SIG-M5 treated with dmso at 0.1 percent for 504 hours (cell line): Measurements from ENCODE around the gene SUMO4.

Experiments used
- DNase-seq: peaks from one replicate; lab custom pipeline; 2025; ENCODE audit not compliant: unreplicated experiment; lab: John Stamatoyannopoulos, UW

The SUMO4 gene

DNA sequence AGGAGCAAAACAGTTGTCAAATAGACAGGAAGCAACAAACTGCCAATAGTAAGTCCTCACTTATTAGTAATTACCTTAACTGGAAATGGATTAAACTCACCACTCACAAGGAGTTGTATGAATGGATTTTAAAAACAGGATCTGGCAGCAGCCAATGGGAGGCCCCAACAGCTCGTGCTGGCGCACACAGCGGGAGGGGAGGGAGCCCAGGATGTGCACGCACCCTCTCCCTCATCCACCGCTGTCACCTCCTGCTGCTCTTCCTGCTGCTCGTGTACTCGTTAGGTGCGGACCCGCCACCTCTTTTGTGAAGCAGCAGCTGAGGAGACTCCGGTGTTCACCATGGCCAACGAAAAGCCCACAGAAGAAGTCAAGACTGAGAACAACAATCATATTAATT, at the start of gene SUMO4:
SUMO4 (plus strand) TSS at position 213 of the 400 bp plus-strand sequence; CDS start at position 343, 130 bp downstream.
- no peak for DNase-seq

DNA sequence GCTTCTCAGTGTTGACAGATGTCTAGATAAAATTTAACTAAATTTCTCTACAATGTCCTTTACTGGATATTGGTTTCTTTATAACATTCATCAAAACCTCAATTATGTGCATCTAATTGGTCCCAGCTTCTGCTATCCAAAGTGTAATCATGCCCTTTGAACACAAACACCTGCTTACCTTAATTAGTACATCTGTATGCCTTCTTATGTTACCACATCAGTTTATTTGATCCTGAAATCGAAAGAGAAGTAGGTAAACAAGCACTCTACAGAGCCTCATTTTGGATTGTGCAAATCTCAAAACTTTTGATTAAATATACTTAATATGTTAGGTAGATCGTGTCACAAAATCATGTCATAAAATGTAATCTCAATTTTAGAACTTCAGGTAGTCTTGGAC, 46.1 kb upstream of the SUMO4 start:
- DNase-seq = no peak

DNA sequence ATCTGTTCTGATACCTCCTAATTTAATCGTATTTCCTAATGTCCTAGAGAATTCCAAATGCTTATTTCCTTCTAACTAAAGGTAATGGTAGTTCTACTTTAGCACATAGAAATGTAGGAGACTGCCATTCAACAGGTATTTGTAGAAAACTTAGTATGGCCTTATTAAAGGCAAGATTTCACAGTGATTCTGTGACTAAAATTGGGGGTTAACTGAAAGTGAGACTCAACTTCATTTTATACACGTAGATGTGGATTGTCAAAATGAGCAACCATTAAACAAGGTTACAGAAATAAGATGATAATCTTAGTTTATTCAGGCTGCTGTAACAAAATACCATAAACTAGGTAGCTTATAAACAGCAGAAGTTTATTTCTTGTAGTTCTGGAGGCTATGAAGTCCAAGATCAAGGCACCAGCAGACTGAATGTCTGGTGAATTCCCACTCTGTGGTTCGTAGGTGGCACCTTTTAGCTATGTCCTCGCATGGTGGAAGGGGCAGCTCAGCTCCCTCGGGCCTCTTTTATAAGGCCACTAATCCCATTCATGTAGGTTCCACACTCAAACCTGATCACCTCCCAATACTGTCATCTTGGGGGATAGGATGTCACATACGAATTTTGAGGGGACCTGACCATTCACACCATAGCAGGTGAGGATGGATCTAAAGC, 43.8 kb upstream of the SUMO4 start:
- DNase-seq = no peak

GRCh38 chr6:149357726-149358538, 42.1 kb upstream of the SUMO4 start:
- DNase-seq = no peak

DNA sequence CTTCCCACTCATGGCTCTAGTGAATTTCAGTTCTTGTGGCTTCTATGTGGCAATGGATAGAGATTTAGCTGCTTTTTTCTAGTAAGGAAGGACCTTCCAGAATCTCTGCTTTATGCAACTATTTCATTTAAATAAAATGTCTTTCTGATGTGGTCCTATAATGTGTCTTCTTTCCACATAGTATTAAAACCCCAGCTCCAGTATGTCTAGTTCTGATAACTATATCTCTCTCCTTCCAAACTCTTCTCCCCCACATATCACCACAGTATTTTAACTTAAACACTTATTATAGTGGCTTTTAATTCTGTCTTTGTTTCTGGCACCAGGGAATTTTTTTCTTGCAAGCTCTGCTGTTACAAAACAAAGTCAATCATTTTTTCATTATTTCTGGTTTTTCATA, 40.6 kb upstream of the SUMO4 start:
- DNase-seq = no peak

DNA sequence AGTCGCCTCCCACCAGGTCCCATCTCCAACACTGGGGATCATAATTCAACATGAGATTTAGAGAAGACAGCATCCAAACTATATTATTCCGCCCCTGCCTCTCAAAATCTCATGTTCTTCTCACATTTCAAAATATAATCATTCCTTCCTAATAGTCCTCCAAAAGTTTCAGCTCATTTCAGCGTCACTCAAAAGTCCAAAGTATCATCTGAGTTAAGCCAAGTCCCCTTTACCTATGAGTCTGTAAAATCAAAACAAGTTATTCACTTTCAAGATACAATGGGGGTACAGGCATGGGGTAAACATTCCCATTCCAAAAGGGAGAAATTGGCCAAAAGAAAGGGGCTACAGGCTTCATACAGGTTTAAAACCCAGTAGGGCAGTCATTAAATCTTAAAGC, 39.5 kb upstream of the SUMO4 start:
- no peak for DNase-seq

DNA sequence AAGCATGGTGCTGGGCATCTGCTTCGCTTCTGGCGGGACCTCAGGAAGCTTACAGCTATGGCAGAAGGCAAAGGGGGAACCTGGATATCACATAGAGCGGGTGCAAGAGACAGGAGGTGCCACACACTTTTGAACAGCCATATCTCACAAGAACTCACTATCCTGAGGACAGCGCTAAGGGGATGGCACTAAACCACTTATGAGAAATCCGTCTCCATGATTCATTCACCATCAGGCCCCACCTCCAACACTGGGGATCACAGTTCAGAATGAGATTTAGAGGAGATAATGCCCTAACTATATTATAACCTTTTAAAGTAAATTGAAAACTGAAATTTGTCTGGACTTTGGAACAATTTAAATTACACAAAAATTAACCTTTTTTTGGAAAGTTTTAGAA, 37.8 kb upstream of the SUMO4 start:
- no peak for DNase-seq

- no peak for DNase-seq
Measured at GRCh38 chr6:149363154-149363553, 36.9 kb upstream of the SUMO4 start.

GRCh38 chr6:149364557-149364956, 35.5 kb upstream of the SUMO4 start:
- DNase-seq = no peak

DNA sequence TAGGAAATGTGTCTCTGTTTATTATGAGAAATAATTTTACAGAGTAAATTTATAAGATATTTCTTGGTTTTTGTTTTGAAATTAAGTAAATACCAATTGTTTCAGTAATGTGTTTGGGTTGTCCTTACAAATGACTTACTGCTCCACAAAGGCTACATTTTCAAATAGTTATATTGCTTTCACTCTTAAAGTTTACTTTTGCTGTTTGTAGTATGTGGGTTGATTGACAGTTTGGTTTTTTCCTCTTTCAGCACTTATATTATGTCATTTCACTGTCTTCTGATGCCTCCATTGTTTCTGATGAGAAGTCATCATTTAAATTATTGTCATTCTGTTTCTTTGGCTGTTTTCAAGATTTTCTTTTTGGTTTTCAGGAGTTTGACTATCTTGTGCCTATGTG, 34.9 kb upstream of the SUMO4 start:
- no peak for DNase-seq

GRCh38 chr6:149366267-149366921, 33.7 kb upstream of the SUMO4 start:
- DNase-seq = no peak

DNA sequence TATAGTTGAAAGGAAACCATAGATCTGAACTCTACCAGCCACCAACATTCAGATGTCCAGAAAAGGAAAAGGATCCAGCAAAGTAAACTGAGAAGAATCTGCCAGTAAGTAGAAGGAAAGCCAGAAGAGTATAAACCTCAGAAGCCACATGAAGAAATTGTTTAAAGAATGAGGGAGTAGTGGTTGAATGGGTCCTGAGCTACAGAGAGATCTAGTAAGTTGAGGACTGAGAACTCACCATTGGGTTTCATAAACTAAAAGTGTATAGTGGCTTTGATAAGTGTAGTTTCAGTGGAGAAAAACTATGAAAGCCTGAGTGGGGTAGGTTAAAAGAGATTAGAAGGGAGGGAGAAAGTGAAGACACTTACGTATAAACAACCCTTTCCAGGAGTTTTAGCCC, 32.0 kb upstream of the SUMO4 start:
- no peak for DNase-seq

GRCh38 chr6:149371154-149371553, 28.9 kb upstream of the SUMO4 start:
- DNase-seq = no peak

DNA sequence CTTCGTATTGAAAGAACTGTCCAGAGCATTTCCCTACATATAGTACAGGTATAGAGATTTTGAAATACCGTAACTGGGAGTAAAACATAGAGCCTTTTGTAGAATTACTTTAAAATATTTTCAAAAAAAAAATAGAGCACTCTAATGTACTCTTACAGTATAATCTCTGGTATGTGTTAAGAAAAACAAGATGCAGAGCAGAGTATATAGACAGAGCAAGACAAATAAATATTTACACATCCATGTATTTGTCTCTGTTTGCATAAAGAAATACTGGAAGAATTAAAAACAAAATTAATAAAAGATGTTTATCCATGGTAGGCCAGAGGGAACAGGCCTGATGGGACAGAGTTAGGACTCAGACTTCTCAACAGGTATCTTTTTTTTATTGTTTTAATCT, 28.0 kb upstream of the SUMO4 start:
- DNase-seq = no peak

GRCh38 chr6:149373511-149373910, 26.6 kb upstream of the SUMO4 start:
- no peak for DNase-seq

DNA sequence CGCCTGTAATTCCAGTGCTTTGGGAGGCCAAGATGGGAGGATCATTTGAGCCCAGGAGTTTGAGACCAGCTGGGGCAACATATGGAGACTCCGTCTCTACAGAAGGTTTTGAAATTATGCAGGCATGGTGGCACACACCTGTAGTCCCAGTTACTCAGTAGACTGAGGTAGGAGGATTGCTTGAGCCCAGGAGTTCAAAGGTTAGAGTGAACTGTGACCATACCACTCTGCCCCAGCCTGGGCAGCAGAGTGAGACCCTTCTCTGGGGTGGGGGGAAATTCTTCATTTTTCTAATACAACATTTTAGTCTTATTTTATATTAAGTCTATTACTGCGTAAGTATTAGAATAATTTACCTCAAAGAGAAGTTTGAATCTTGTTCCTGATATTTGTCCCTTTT, 20.1 kb upstream of the SUMO4 start:
- no peak for DNase-seq

GRCh38 chr6:149380523-149380922, 19.5 kb upstream of the SUMO4 start:
- no peak for DNase-seq

GRCh38 chr6:149383371-149383770, 16.7 kb upstream of the SUMO4 start:
- no peak for DNase-seq

GRCh38 chr6:149384464-149384863, 15.6 kb upstream of the SUMO4 start:
- DNase-seq = no peak

GRCh38 chr6:149385998-149386646, 13.9 kb upstream of the SUMO4 start:
- DNase-seq = no peak

DNA sequence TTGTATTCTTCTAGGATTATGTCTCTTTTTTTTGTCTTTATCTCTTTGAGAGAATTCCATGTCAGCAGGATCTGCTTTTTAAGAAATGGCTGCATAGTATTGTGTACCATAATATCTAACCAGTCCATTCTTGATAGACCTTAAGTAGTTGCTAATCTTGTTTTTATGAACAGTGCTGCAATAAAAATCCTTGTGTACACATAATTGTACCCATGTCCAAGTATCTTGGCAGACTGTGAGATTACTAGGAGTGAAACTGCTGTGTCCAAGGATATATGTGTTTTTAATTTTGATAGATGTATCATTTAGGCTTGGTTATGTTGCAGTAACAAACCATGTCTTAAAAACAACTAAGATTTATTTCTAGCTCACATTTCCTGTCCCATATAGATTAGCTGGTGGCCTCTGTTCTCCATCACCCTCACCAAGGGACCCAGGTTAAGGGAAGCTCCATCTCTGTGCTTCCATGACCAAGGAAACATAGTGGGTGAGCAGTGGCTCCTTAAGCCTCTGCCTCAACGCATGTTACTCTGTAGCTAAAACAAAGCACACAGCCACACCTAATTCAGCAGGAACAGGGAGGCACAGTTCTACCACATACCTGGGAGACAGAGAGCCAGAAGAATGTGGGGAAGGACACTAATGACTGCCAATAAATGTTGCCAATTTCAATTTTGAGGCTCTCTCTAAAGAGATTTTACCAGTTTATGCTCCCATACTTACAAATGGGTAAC, 12.1 kb upstream of the SUMO4 start:
- DNase-seq = no peak
